Suppressor macrophage treated with lipopolysaccharide for 1 hour (primary cell): Measurements from ENCODE around the gene SYNDIG1.

ENCODE experiments used
- DNase-seq, 3 donors: peaks; one replicate each; pipeline ENCODE4 v3.0.0-alpha.2; 2020 to 2022

Gene SYNDIG1

DNA sequence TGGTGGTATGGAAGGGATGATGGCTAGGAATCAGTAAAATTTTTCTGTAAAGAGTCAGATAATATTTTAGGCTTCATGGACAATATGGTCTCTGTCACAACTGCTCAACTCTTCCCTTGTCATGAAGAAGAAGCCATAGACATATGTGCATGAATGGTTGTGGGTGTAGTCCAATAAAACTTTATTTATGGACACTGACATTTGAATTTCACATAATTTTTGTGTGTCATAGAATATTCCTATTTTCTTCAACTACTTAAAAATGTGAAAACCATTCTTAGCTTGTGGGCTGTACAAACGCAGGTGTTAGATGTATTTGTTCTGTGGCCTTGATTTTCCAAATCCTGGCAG lies 59.9 kb downstream of the SYNDIG1 start:
- DNase-seq: no peak

DNA sequence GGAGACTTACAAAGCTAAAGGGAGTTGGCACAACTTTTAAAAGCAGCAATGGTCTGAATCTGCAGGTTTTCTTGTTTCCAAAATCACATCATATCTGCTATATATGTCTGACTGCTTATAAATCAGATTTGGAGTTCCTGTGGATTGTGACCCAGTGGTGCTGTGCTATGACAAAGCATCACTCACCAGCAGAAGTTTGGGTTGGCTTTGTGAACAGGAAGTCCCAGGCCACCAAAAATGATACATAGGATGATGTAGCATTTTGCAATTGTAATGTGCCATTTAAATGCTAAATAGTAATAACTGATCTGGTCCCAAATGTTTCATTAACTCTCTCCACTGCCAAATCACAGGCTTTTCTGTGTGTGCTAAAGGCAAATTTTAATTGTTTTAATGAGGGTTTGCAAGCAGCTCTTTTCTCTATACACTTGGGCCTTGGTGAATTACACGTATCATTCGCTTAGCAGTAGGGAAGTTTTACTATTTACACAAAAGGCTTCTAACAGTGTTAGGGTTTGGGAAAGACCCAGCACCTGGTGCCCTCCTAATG lies 60.8 kb downstream of the SYNDIG1 start:
- DNase-seq: peak in 1 of 3 donors; percentile 5

DNA sequence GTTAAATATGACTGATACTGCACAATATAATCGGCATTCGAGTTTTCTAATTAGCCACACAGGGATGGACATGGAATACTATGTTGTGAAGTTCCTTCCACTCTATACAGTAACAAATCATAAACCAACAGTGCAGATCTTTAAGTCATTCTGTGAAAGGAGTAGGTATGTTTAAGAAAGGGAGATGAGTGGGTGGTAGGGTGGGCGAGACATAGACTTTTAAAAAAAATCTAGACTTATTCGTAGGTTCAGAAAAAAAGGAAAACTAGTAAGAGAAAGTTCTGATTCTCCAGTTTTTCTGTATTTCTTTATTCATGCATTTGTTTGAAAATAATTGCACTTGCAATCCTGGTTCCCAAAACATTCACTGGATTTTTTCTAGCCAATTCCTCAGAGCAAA lies 61.8 kb downstream of the SYNDIG1 start:
- no peak for DNase-seq

DNA sequence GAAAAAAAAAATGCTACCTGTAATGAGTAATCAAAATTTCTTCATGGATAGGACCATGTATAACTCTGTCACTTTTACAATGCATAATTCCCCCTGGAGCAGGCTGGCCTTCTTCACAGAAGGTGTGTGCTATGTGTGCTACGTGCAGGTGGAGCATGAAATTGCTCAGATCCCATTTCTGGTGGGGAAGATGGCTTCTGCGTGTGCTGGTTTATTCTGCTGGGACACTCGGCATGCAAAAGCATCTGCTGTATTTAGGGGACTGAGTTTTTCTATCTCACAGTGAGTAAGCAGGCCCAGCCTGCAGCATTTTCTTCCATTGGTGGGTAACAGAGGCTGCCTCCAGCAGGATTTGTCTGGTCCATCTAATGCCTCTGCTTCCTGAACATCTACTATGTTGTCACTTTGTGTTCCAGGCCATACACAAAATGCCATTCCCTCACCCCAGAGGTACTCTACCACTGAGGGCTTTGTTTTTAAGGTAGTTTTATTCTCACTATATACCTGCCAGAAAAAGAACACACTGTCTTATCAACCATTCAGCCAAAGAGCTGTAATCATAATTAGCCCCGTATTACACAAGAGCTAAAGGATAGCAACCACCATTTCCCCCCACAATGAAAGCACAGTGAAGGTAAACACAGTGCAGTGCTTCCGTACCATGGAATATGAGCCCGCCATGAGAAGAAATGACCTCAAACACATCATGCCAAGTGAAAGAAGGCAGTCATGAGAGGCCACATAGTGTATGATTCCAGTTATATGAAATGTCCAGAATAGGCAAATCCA lies 62.4 kb downstream of the SYNDIG1 start:
- DNase-seq: no peak

DNA sequence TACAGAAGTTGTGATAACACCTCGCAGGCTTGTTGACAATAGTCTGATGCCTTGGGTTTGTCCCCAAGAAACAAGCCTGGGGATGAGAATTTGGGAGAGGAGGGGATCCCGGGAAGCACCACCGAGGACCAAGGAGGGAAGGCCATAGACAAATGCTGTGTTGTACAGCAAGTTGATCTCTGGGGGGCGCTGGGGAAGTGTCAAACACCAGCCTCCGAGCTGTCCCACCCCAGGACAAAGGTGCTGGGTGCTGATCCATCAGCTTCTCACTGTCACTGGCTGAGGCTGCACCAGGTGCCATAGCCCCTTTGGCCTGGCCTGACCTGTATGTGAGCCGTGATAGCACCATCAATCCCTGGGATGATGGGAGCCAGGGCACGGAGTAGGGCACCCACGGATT lies 64.0 kb downstream of the SYNDIG1 start:
- no peak for DNase-seq

DNA sequence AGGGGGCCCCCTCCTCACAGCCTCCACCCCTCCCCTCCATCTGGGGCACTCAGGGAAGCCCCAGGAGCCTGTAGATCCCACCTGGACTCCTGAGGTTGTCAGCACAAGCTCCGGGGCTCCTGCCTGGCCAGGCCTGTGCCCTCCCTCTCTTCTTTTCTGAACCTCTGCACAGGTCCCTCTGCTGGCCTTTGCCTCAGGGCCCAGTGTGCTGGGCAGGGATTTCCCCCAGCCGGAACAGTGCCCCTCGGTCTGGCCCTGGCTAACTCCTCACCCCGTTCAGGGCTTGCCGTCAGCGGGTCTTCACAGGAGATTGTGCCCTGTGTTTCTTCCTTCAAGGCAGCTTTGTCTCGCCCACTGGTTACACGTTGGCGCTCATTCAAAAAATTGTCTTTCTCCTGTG lies 64.9 kb downstream of the SYNDIG1 start:
- DNase-seq: no peak

DNA sequence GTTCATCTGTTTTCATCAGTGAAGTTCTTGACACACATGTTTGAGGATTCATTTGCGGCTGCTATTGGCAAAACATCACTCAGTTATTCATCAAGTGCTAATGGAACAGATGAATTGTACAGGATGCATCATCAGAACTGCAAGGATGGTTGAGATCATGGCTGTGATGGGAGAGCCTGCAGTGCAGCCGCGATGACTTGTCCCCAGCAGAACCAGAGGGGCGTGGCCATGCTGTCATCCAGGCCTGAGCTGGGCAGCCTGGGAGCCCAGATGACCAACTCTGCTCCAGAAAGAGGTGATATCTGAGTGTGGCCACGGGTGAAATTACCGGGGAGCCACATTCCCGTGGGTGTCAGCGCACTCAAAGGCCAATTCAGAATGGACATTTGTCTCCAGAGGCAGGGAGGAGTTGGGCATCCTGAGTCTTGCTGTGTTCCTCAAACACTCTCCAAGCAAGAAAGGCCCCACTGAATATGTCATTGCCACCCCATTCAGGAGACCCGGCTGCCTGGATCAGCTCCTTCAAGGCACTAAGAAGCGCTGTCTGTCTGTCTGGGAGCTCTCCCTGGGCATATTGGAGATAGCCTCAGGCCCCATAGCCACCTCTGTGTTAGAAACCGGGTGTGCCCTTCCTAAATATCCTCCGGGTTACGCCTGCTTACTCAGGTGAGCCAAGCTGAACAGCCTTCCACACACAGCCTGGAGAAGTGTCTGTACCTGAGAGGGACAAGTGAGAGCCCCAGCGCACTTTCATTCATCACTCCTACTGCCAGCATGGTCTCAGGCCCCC lies 66.7 kb downstream of the SYNDIG1 start:
- no peak for DNase-seq

DNA sequence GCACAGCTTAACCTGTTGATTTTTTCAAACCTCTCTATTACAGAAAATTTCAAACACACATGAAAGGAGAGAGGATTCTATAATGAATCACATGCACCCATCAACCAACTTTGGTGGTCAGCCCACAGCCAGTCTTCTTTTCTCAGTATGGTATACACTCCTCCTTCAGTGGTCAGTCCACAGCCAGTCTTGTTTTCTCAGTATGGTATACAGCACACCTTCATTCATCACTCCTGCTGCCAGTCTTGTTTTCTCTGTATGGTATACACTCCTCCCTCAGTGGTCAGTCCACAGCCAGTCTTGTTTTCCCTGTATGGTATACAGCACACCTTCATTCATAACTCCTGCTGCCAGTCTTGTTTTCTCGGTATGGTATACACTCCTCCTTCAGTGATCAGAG lies 67.8 kb downstream of the SYNDIG1 start:
- DNase-seq: no peak

DNA sequence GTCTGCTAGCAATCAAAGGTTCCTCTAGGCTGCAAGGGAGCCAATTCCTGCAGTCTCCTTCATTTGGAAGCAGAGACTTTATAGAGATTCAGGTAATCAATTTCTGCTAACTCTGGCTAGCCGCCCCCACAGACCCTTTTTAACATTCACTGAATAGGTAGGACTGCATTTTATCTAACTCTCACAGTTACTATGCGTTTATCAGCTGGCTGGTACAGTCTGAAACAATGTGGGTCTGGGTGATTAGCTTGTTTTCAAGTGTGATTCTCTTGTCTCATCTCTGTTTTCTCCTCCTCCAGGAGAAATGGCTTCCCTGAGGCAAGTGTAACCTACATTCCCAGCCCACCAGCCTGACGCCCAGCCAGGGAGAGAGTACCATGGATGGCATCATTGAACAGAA lies 73.3 kb downstream of the SYNDIG1 start:
- no peak for DNase-seq

DNA sequence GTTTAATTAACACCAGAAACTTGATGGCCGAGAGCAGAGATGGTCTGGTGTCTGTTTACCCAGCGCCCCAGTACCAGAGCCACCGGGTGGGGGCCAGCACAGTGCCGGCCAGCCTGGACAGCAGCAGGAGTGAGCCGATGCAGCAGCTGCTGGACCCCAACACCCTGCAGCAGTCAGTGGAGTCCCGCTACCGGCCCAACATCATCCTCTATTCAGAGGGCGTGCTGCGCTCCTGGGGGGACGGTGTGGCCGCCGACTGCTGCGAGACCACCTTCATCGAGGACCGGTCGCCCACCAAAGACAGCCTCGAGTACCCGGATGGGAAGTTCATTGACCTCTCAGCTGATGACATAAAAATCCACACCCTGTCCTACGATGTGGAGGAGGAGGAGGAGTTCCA lies 73.7 kb downstream of the SYNDIG1 start:
- DNase-seq: no peak

DNA sequence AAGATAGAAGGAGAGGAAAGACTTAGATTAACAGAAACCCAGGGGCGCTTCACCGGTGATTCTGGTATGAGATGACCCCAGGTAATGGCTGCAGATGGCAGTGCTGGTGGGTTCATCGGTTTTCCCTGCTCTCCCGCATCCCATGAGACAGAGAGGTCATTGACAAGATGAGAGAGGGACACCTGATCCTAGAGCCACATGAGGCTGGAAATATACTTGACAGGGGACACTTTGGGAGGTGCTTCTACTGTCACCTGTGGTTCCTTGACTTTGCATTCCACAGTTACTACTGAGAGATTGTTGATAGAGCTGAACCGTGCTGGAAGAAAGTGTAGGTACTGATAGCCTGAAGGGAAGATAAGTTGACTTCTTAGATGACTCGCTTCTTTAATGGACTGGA lies 74.3 kb downstream of the SYNDIG1 start:
- no peak for DNase-seq

DNA sequence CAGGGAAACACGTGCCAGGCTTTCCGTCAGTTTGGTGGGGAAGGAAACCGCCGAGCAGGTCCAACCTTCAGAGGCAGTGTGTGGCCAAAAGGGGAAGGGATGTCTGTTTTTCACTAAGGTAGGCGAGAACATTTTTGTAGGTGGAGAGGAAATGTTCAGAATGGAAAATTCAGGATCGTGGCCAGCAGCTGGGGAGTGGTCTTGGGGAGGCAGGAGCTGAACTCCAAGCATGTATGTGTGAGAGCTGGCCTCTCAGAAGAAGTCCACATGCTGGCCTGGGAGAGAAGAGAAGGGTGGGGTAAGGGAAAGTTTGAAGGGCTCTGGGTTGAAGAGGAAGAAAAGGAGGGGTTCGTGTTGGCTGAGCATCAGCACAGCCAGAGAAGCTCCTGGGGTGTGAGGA lies 74.9 kb downstream of the SYNDIG1 start:
- no peak for DNase-seq

DNA sequence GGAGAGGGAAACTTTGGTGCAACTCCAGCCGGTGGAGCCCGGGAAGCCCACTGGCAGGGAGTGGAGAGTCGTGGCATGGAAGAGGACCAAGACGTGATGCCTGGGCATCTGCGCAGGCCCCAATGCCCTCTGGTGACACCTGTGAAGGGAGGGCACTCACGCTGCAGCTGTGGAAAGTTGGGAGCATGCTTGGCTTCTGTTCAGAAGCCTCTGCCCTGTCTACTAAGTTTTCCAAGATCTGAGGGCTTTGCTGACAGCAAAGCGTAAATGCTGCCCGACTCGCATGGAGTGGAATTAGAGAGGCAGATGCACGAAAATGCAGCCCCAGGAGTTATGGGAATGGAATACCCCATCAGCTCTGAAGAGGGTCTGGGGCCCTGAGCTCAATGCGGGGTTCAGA lies 75.7 kb downstream of the SYNDIG1 start:
- no peak for DNase-seq

DNA sequence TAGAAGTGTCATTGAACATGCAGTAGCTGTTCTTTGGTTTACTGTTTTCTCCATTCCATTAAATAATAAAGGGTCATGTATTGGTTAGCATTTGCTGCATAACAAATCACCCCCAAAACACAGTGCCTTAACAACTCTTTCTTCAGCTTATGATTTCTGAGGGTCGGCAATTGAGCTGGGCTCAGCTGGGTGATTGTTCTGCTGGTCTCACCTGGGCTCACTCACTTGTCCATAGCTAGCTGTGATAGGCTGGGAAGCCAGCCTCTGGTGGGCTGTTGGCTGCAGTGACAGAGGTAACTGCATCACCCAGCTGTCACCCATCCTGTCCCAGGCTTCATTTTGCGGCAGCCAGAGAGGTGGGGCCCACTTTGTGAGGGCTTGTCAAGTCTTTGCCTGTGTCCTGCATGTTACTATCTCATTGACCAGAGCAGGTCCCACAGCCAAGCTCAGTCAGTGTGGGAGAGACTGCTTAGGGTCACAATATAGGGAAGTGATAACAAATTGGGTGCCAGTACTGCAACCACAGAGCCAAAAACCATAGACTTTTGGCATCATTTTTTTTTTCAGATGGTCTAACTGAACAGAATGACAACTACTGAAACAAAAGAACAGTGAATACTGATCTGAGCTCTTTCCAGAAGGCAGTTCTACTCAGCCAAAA lies 76.9 kb downstream of the SYNDIG1 start:
- DNase-seq: no peak

DNA sequence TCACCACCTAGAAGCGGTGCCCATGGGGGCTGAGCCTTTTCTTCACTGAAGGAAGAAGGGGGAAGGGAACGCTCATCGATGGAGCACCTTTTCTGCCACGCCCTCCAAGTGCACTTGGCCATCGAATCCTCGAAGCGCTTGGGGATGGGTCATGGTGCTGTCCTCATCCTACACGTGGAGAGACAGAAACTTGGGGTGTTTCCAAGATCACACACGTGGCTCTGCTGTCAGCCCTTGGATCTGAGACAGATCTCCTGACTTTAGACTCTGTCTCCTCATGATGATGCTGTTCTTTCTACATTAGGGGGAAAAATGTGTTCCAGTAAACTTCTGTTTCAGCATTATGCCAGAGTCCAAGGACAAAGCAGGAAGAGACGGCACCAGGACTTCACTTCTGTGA lies 78.5 kb downstream of the SYNDIG1 start:
- no peak for DNase-seq

DNA sequence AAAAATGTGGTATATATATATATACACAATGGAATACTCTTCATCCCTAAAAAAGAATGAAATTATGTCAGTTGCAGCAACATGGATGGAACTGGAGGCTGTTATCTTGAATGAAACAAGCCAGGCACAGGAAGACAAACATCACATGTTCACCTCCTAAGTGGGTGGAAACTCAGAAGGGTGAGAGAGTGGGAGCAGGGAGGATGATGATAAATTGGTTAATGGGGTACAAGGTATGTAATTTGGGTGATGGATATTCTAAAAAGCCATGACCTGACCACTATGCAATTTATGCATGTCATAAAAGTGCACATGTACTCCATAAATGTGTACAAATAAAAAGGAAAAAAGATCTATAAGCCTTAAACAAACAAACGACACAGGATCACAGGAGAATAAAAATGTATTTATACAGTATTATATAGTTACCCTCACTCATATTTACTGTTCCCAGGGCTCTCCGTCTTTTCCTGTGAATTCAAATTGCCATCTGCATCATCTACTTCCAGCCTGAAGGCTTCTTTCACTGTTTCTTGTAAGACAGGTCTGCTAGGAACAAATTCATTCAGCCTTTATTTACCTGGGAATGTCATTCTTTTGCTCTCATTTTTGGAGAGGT lies 89.8 kb downstream of the SYNDIG1 start:
- DNase-seq: no peak

DNA sequence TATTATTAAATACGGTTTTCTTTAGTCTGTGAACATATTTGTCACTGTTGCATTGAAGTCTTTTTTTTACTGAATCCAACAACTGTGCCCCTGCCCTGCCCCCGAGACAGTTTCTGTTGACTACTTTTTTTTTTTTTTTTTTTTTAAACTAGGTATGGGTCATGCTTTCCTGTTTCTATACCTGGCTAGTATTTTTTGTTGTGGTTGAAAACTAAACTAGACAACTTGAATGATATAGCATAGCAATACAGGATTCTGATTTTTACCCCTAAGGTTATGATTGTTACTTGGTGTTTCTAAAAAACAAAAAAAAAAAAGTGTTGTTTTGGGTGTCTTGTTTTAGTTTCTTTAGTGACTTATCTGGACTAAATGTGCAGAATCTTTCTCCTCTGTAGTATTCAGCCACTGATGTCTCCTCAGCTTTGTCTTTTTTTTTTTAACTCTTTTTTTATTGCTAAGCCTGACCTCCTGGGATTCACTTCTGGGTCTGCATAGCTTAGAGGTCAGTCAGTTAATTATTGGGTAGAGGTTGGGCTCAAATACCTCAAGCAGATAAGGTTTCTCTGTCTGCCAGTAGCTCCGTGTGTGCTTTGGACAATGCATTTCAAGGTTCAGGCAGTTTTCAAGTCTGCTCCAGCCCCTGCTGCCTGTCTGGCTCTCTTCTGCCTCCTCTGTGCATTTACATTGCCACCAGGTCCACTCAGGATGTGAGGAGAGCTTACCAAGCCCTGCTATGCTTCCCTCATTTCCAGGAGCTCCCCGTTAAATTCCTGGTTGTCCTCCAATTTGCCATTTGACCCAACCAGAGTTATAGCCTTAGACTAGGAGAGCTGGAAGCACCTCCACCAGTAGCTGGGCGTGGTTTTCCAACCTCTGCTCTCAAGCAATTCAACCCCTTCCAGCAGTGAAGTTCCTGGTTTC lies 91.4 kb downstream of the SYNDIG1 start:
- no peak for DNase-seq

DNA sequence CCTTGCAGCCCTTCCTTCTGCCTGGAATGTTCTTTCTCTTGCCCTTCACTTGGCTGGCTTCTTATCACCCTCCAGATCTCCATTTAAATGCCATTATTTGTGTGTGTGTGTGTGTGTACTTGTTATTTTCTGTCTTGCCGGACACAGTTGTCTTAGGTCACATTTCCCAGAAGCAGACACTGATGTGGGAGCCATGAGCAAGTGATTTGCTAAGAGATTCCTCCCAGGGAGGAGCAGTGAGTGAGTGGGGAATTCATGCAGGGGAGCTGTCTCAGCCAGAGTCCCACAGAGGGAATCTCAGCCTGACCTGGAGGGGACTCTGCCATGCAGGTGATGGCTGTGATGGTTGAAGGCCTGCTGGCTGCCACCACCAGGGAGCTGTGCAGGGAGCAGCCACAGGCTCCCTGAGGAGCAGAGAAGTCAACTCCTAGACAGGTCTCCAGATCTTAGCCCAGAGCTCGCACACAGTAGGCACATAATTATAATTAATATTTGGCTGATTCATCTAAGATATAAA lies 96.5 kb downstream of the SYNDIG1 start:
- DNase-seq: no peak

DNA sequence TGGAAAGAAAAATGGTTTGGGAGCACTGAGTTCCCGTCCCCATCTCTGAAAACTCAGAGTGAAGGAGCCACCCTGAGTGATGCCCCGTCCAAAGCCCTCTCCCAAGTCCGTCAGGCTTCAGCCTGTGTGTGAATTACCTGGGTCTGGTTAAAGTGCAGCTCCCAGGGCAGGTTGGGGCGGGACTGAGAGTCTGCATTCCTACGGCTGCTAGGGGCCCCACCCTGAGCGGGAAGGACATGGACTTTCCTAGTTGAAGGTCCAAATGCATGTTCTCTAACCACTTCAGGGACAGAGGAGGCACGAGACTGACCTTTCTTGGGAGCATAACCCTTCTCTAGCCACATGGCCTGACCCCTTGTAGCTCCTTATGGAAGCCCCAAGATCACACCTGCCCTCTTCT lies 97.2 kb downstream of the SYNDIG1 start:
- DNase-seq: no peak

DNA sequence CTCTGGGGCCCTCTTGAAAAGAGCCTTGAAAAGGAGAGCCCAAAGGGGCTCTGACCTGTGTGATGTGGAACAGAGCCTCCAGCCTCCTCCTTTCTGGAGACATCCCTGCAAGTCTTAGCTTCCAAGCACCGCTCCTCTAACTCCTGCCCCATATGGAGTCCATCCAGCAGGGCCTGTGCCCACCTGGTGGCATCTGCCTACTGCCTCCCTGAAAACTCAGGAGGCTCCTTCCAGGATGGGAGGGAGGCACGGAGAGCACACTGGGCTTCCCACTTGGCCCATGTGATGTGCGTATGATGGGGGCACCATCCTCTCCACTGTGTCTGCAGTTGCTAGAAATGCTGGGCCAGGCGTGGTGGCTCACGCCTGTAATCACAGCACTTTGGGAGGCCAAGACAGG lies 98.1 kb downstream of the SYNDIG1 start:
- DNase-seq: no peak

DNA sequence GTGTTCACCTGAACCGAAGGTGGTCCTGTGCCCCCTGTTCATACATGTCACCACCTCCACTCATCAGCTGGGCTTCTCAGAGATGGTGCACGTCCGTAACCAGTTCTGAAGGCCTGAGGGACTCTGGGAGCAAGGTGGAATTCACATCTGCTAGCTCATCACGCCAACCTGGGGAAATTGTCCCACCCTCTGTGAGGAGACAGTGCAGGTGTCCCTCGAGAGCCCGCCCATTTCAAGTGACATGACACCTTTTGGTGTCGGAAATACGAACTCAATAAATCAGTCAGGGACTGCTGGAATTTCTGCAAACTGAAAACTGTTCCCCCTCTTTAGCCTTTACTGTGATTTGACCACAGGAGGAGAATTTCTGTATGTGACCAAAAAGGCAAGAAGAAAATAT lies 99.4 kb downstream of the SYNDIG1 start:
- DNase-seq: no peak

DNA sequence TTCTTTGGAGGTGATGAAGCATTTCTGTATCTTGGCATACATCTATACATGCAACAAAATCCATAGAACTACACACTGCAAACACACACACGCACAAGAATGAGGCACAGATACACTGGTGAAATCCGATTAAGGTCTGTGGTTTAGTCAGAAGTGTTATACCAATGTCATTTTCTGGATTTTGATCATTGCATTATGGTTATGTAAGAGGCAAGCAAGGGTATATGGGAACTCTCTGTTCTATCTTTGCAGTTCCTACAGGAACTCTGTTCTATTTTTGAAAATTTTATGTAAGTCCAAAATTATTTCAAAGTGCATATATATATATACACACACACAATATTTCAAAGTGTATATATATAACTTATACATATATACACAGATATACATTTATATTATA lies 101.7 kb downstream of the SYNDIG1 start:
- no peak for DNase-seq
